ENCODE measurements around the gene ICAM1. TPM values are rescaled to one million over a fixed set of nuclear protein-coding genes. Genes with fewer than 3 reads are reported as not detected.

Gene ICAM1
- total and polyA plus RNA-seq, 2 of the 13 experiments (the other 11 are each of a cell fraction or from before 2014, with no cell fraction given) = 37.9 to 98.4 TPM

GRCh38 chr19:10334588-10335351 lies 63.9 kb downstream of the ICAM1 start (continued):
- TF ChIP-seq RERE (CRISPR knock-in tag; IDR thresholded peaks at IDR 0.05; ENCODE audit: low read depth) = no peak
- peak; percentile 37 for TF ChIP-seq IRF2 (CRISPR knock-in tag; IDR thresholded peaks at IDR 0.05)
- peak; percentile 57; the same call in 1 of the 2 replicates for TF ChIP-seq ZNF225 (CRISPR knock-in tag; IDR thresholded peaks at IDR 0.05)
- no peak for TF ChIP-seq CENPT (CRISPR knock-in tag; IDR thresholded peaks at IDR 0.05; ENCODE audit: low read depth)
- peak; percentile 60; the same call in 1 of the 2 replicates for TF ChIP-seq THAP11 (CRISPR knock-in tag; IDR thresholded peaks at IDR 0.05)
- TF ChIP-seq MIER3 (CRISPR knock-in tag; IDR thresholded peaks at IDR 0.05; ENCODE audit: borderline replicate concordance) = no peak
- TF ChIP-seq ZNF275 (CRISPR knock-in tag; IDR thresholded peaks at IDR 0.05; ENCODE audit: borderline replicate concordance) = peak; percentile 46; the same call in 1 of the 2 replicates
- peak; percentile 60; the same call in 1 of the 2 replicates for TF ChIP-seq TARDBP (CRISPR knock-in tag; IDR thresholded peaks at IDR 0.05)
- peak; percentile 24 for TF ChIP-seq RBM39 (IDR thresholded peaks at IDR 0.05; ENCODE audit: low read depth, low read length, poor library complexity, severe bottlenecking)
- 0 out of 2 replicates have a peak, but pooled peaks have one; percentile 35 for TF ChIP-seq ZGPAT (CRISPR knock-in tag; IDR thresholded peaks at IDR 0.05)
- TF ChIP-seq MAZ (IDR thresholded peaks at IDR 0.05; ENCODE audit: borderline replicate concordance, low read depth, low read length) = peak; percentile 58
- peak; percentile 78 for TF ChIP-seq MAZ (CRISPR knock-in tag; IDR thresholded peaks at IDR 0.05; ENCODE audit: low read depth)
- peak; percentile 18 for TF ChIP-seq XRCC5 (optimal IDR thresholded peaks at IDR 0.05; ENCODE audit: low read length)
- TF ChIP-seq PRDM10 (CRISPR knock-in tag; IDR thresholded peaks at IDR 0.05; ENCODE audit: low read depth) = peak; percentile 91
- peak; percentile 65; the same call in 1 of the 2 replicates for TF ChIP-seq ETV5 (CRISPR knock-in tag; IDR thresholded peaks at IDR 0.05; ENCODE audit: borderline replicate concordance)
- no peak for TF ChIP-seq U2AF2 (IDR thresholded peaks at IDR 0.05; ENCODE audit: low read depth, low read length)
- 0 out of 2 replicates have a peak, but pooled peaks have one; percentile 49 for TF ChIP-seq ZNF451 (CRISPR knock-in tag; IDR thresholded peaks at IDR 0.05)

Data from HepG2 (cell line).